GM12878 (cell line): Measurements from ENCODE around the gene GPATCH2L. TPM values are rescaled to one million over a fixed set of nuclear protein-coding genes. Genes with fewer than 3 reads are reported as not detected.

Experiments used
- ATAC-seq: fragments of 200-7000 bp; cut with Tn5 transposase; 3 replicates; pipeline ENCODE4 v1.9.1; 2020; ENCODE audit warnings: mild to moderate bottlenecking, moderate library complexity
- BruUV-seq: library from RNA; stranded (reverse); fragments of 400-500 nt; replicated peaks from 2 replicates; lab custom pipeline; 2021; lab: Mats Ljungman, UMichigan
- CTCF ChIA-PET: fragments of 300-600 bp; sonication (Branson Sonifier 250); formaldehyde crosslinking; extraction: SDS; loops from one replicate; lab custom pipeline; 2021; ENCODE audit warnings: inconsistent platforms; lab: Yijun Ruan, JAX
- POLR2A ChIA-PET: fragments of 350-600 bp; formaldehyde crosslinking; extraction: SDS; loops from one replicate; lab custom pipeline; 2021; ENCODE audit warnings: inconsistent platforms; lab: Charles Lee
- RAD21 ChIA-PET: fragments of 300-600 bp; sonication (Branson Sonifier 250); formaldehyde crosslinking; loops from one replicate; lab custom pipeline; 2023; ENCODE audit warnings: antibody characterized with exemption; ENCODE audit not compliant: unreplicated experiment; lab: Charles Lee
- SMC1A ChIA-PET: fragments of 300-600 bp; sonication (Branson Sonifier 250); formaldehyde crosslinking; loops from one replicate; lab custom pipeline; 2023; ENCODE audit not compliant: unreplicated experiment, uncharacterized antibody; lab: Charles Lee
- DNase-seq: peaks from one replicate; pipeline ENCODE4 v3.0.0-alpha.2; 2011; ENCODE audit warnings: low read depth, low spot score
- FAIRE-seq: peaks from 3 replicates; lab custom pipeline; 2011; peaks lifted over from hg19 to GRCh38; lab: Jason Lieb, UNC
- H2AFZ ChIP-seq: 2 replicates; pipeline ENCODE4 v1.6.0; 2011; ENCODE audit warnings: low read depth, low read length, control low read depth; ENCODE audit not compliant: control insufficient read depth
- H3K27ac ChIP-seq: 2 replicates; pipeline ENCODE4 v1.5.1; 2011; ENCODE audit warnings: control low read depth; ENCODE audit not compliant: control insufficient read depth, insufficient read depth
- H3K27me3 ChIP-seq, 2 experiments: replicated peaks in 1 of 2; 2 replicates each; pipeline versions ENCODE4 v1.6.0 to v1.6.1; 2011; ENCODE audit warnings: low read length in 1 of 2; ENCODE audit not compliant: control insufficient read depth in 2 of 2, insufficient read depth in 2 of 2
- H3K36me3 ChIP-seq, 2 experiments: 2 replicates each; pipeline ENCODE4 v1.5.1; 2011; ENCODE audit warnings: low read length in 1 of 2; ENCODE audit not compliant: control insufficient read depth in 2 of 2, insufficient read depth in 2 of 2
- H3K4me1 ChIP-seq: 2 replicates; pipeline ENCODE4 v1.6.1; 2011; ENCODE audit warnings: mild to moderate bottlenecking, low read length, moderate library complexity, mixed read lengths; ENCODE audit not compliant: control insufficient read depth, insufficient read depth
- H3K4me2 ChIP-seq: 2 replicates; pipeline ENCODE4 v1.6.0; 2011; ENCODE audit warnings: control low read depth; ENCODE audit not compliant: control insufficient read depth, insufficient read depth
- H3K4me3 ChIP-seq: fragments of 200-600 bp; sonication (generic); 2 replicates; pipeline ENCODE4 v1.5.1; 2016
- H3K79me2 ChIP-seq: 2 replicates; pipeline ENCODE4 v1.6.0; 2011; ENCODE audit warnings: low read length; ENCODE audit not compliant: control insufficient read depth, insufficient read depth
- H3K9ac ChIP-seq: 2 replicates; pipeline ENCODE4 v1.8.0; 2011; ENCODE audit warnings: low read length, control low read depth, mixed read lengths; ENCODE audit not compliant: control insufficient read depth, insufficient read depth
- H3K9me3 ChIP-seq: replicated peaks from 3 replicates; pipeline ENCODE4 v1.5.1; 2011; ENCODE audit warnings: mild to moderate bottlenecking, low read length; ENCODE audit not compliant: control insufficient read depth, insufficient read depth
- H4K20me1 ChIP-seq: 2 replicates; pipeline ENCODE4 v1.6.0; 2011; ENCODE audit not compliant: control insufficient read depth, insufficient read depth
- CHD4 ChIP-seq: fragments of 200-600 bp; sonication (generic); IDR thresholded peaks from 2 replicates; pipeline ENCODE4 v1.6.1; 2016; ENCODE audit warnings: mild to moderate bottlenecking
- EED ChIP-seq: sonication (generic); IDR thresholded peaks from 2 replicates; pipeline ENCODE4 v1.6.1; 2016; ENCODE audit warnings: antibody characterized with exemption, low read depth
- NFIC ChIP-seq: IDR thresholded peaks from 2 replicates; pipeline ENCODE4 v1.6.1; 2012; ENCODE audit warnings: low read depth, mild to moderate bottlenecking, inconsistent platforms, low read length, moderate library complexity
- NR2C1 ChIP-seq: fragments of 450-650 bp; IDR thresholded peaks from 2 replicates; pipeline ENCODE4 v1.6.1; 2017; ENCODE audit warnings: antibody characterized with exemption, mild to moderate bottlenecking, moderate library complexity
- NR2C2 ChIP-seq: IDR thresholded peaks from 2 replicates; pipeline ENCODE4 v1.6.1; 2011; ENCODE audit warnings: borderline replicate concordance, low read depth; ENCODE audit not compliant: control insufficient read depth, insufficient read length
- RBBP5 ChIP-seq: fragments of 200-600 bp; sonication (generic); conservative IDR thresholded peaks from 2 replicates; pipeline ENCODE4 v1.6.1; 2016
- RUNX3 ChIP-seq: IDR thresholded peaks from 2 replicates; pipeline ENCODE4 v1.6.1; 2012; ENCODE audit warnings: low read length, inconsistent platforms
- SKIL ChIP-seq: fragments of 450-650 bp; IDR thresholded peaks from 2 replicates; pipeline ENCODE4 v1.6.1; 2017; ENCODE audit warnings: mild to moderate bottlenecking, low read depth, inconsistent platforms; ENCODE audit not compliant: poor library complexity, severe bottlenecking
- SREBF2 ChIP-seq: IDR thresholded peaks from 2 replicates; pipeline ENCODE4 v1.6.1; 2012; ENCODE audit warnings: mild to moderate bottlenecking, low read length
- ZBTB40 ChIP-seq: fragments of 450-650 bp; IDR thresholded peaks from 2 replicates; pipeline ENCODE4 v1.6.1; 2016; ENCODE audit warnings: mild to moderate bottlenecking, moderate library complexity, borderline replicate concordance
- ZNF217 ChIP-seq: fragments of 450-650 bp; IDR thresholded peaks from 2 replicates; pipeline ENCODE4 v1.6.1; 2017; ENCODE audit warnings: antibody characterized with exemption, mild to moderate bottlenecking
- ZNF592 ChIP-seq: fragments of 450-650 bp; IDR thresholded peaks from 2 replicates; pipeline ENCODE4 v1.6.1; 2017; ENCODE audit warnings: mild to moderate bottlenecking, moderate library complexity
- WGBS: methylation state at CpG from one replicate; pipeline ENCODE4 v1.1.6; 2016; ENCODE audit warnings: low lambda C conversion rate; ENCODE audit not compliant: insufficient replicate concordance, insufficient coverage; ENCODE audit errors: missing lambda C conversion rate; 5-methylcytosine and 5-hydroxymethylcytosine counted together
- in situ Hi-C: fragments of 300-500 bp; cut with MboI; formaldehyde crosslinking; loops from 9 replicates; pipeline ENCODE4 v1.14.3; 2018; ENCODE audit warnings: mixed read lengths
- intact Hi-C: fragments of 100-400 bp; cut with micrococcal nuclease; formaldehyde crosslinking; loops from one replicate; pipeline ENCODE4 v1.14.2; 2022; ENCODE audit not compliant: unreplicated experiment
- polyA plus RNA-seq, 11 experiments: library from polyadenylated mRNA; depleted of rRNA in 4 of 11; unstranded in 6 of 11; stranded (reverse) in 5 of 11; fragments of >200 nt; fragmentation: Nextera tagmentation in 4 of 11; fragmentation: Illumina TruSeq in 1 of 11; extraction: Ambion mirVana in 4 of 11; extraction: Trizol in 1 of 11; gene quantifications; 1 replicate in 1 of 11; 2 replicates in 10 of 11; pipeline versions ENCODE4 v1.2.1 to v1.2.3, GENCODE V29; 2011 to 2016; ENCODE audit warnings: inconsistent platforms in 2 of 11, missing spikeins in 2 of 11, low read depth in 1 of 11
- total RNA-seq, 4 experiments: library from RNA; depleted of rRNA in 3 of 4; stranded (reverse); fragments of >200 nt in 3 of 4; fragmentation: Illumina TruSeq in 1 of 4; extraction: Trizol in 1 of 4; gene quantifications; 2 replicates each; pipeline versions ENCODE4 v1.2.1 to v1.2.3, GENCODE V29; 2013 to 2021

GPATCH2L gene
- total and polyA plus RNA-seq, 10 of the 15 experiments (the other 5 are each of a cell fraction or from before 2014, with no cell fraction given), result 9.1 to 50.9 (median 24.4) TPM

GRCh38 chr14:76123426-76124225, 28.1 kb upstream of the GPATCH2L start (continued):
- no peak for TF ChIP-seq ZBTB40

- WGBS, result 46% methylated on average over 8 of the region's 8 CpGs
- no peaks in the 10 kb centered on the region for H3K4me1 ChIP-seq
- H3K27me3 ChIP-seq, result no peaks in the 10 kb centered on the region
- H3K4me2 ChIP-seq, result no peak overlapping the region
- H3K4me3 ChIP-seq, result no peak overlapping the region
- RAD21 ChIA-PET, result no interaction called here
- CTCF ChIA-PET, result interaction anchor here (1.3 kb wide), 1 partner anchor 75 kb away, joined by 5 read pairs; no protein-coding TSS in a partner anchor
- in situ Hi-C loops, result no loop called here
- intact Hi-C loops, result no loop called here
- no peaks in the 10 kb centered on the region for H3K36me3 ChIP-seq
- DNase-seq (no peak), ATAC-seq (no peak), FAIRE-seq (no peak)
- SMC1A ChIA-PET, result no interaction called here
- H3K9me3 ChIP-seq, result no peaks in the 10 kb centered on the region
- BruUV-seq, result no TSS peak
- H3K79me2 ChIP-seq, result no peaks in the 10 kb centered on the region
- H4K20me1 ChIP-seq, result no peaks in the 10 kb centered on the region; the same call in 1 of the 2 replicates
- POLR2A ChIA-PET, result interaction anchor here (0.6 kb wide), 1 partner anchor 71 kb away, joined by 3 read pairs; no protein-coding TSS in a partner anchor
- H3K27ac ChIP-seq, result no peak overlapping the region
- H3K9ac ChIP-seq, result no peak overlapping the region
- no peak overlapping the region for H2AFZ ChIP-seq
- TF ChIP-seq ZNF217 (no peak), RBBP5 (no peak), EED (no peak), SKIL (no peak), CHD4 (no peak), ZNF592 (no peak), RUNX3 (no peak), NR2C2 (no peak), NR2C1 (no peak), SREBF2 (no peak), NFIC (no peak)
Observed at GRCh38 chr14:76125511-76125910, 26.2 kb upstream of the GPATCH2L start.
